DMS 273 treated with DMSO at 0.1 percent for 48 hours (cell line): ENCODE measurements around the gene KRT14.
A peak's percentile ranks its signal among the peaks of the same experiment; 100 is the strongest.
"Not testable (repeated sequence)": the region's sequence is repeated elsewhere in the genome, so short reads cannot be mapped to it uniquely, and the experiment has no call there.

ENCODE experiments used
- DNase-seq: peaks from one replicate; lab custom pipeline; 2025; lab: John Stamatoyannopoulos, UW

The KRT14 gene

GRCh38 chr17:41600318-41600717 lies 13.6 kb upstream of the KRT14 start:
- no peak for DNase-seq

- DNase-seq: no peak
Observed at GRCh38 chr17:41599680-41600079, 13.0 kb upstream of the KRT14 start.

GRCh38 chr17:41595585-41595984 lies 8.9 kb upstream of the KRT14 start:
- DNase-seq: no peak

DNA sequence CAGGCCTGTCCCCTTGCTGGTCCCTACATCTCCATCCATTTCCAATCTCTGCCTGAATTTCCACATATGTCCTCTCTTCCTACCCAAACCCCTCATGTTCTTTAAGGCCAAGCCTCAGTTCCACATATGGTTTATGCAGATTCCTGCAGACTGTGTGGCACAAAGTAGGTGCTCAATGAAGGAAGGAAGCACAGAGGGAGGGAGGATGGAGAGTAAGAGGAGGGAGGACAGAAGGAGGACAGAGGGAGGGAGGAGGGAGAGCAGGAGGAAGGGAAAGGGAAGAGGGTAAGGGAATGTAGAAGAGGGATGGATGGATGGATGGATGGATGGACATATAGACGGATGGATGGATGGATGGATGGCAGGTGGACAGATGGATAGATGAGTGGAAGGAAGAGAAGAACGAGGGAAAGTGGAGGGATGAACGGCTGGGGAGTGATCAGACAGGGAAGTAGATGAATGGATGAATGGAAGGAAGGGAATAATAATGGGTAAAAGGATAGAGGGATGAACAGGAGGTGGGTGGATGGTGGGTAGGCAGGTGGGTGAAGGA lies 7.7 kb upstream of the KRT14 start:
- no peak for DNase-seq

GRCh38 chr17:41593306-41593981 lies 6.7 kb upstream of the KRT14 start:
- no peak for DNase-seq

DNA sequence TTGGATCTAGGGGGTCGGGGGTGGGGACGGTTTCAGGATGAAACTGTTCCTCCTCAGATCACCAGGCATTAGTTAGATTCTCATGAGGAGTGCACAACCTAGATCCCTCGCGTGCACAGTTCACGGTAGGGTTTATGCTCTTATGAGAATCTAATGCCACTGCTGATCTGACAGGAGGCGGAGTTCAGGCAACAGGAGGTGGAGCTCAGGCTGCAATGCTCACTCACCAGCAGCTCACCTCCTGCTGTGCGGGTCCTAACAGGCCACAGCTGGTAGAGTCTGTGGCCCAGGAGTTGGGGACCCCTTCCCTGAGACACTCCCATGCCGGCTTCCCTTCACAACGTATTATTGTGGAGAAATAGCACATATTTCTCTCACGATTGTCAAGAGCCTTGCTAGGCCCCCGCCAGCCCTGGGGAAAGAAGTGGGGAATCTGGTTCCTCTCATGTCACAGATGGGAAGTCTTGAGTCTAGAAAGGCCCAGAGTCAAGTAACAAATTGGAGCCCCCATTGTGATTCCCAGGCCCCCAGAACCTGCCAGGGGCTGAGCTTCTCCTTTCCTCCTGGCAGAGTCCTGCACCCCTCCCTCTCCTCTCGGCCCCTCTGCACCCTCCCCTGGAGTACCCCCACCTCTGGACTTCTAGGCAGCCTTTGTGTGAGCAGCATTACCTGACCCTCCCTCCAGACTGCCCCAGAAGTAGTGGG lies 6.1 kb upstream of the KRT14 start:
- DNase-seq: no peak

GRCh38 chr17:41589301-41589700 lies 2.6 kb upstream of the KRT14 start:
- no peak for DNase-seq

GRCh38 chr17:41588126-41588810 lies 1.6 kb upstream of the KRT14 start:
- DNase-seq: no peak

DNA sequence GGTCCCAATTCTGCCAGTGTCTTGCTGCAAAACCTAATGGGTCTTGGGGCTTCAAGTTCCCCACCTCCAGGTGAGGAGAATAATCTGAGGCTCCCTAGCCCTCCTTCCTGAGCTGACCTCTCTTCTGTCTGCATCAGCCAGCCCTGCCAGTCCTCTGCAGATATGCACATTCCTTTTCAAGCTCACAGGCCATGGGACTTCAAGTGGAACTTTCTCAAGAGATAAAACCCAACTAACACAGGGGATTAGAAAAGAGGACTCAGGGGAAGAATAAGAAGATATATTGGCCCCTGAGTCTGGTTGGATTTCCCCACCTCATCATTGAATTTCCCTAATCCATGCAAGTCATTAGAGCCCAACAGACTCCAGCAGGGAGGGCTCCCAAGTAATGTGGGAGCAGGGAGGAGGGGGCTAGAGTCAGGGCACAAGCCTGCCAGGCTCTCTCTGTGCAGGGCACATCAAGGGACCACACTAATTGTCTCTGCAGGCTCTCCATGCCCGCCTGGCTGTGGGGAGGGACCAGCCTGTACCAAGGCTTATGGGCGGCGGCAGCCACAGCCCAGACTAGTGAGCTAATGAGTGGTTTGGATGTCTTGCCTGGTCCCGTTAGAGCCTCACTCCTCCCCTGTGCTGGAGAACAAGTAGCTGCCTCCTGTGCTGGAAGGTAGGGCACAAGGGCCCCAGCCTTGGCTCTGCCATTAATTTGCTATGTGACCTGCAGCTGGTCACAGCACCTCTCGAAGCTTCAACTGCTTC lies 1.2 kb downstream of the KRT14 start:
- DNase-seq: no peak

- not testable (repeated sequence) for DNase-seq
Observed at GRCh38 chr17:41584331-41584927, 2.3 kb downstream of the KRT14 start.

- no peak for DNase-seq
Observed at GRCh38 chr17:41583137-41584127, 3.3 kb downstream of the KRT14 start.

DNA sequence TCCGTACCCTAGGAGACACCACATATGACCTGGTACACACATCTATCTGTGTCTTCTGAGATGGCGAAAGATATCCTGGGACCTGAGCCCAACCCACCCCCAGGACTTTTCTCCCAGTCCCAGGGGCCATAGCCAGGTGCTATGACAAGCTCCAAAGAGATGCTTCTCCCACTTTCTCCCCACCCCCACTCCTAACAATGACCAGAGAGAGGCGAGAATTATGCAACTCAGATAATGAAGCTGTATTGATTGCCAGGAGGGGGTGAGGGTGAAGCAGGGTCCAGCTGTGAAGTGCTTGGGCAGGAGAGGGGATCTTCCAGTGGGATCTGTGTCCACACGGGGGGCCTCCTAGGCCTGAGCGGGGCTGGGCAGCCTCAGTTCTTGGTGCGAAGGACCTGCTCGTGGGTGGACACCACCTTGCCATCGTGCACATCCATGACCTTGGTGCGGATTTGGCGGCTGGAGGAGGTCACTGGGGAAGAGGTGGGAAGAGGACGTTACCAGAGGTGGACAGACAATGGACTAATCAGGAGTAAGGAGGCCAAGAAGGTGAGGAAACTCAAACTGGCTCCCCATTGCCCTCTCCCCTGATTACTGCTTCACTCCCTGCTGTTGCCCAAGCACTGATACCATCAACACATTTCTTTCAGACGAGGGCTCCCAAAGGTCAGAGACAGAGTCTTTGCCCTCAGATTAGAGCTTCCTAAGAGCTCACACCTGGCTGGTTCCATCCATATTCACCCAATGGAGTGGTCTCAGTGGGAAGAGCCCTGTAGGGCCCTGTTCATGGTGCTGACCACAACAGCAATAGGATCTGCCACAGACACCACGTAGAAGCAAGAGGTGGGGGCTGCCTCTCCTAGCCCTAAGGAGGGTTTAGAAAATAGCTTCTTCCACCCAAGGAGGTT lies 4.4 kb downstream of the KRT14 start:
- DNase-seq: not testable (repeated sequence)

GRCh38 chr17:41581366-41582060 lies 5.2 kb downstream of the KRT14 start:
- DNase-seq: no peak

- DNase-seq: no peak
Observed at GRCh38 chr17:41580687-41581365, 5.9 kb downstream of the KRT14 start.

GRCh38 chr17:41580244-41580575 lies 6.5 kb downstream of the KRT14 start:
- no peak for DNase-seq

- DNase-seq: peak; percentile 44
Observed at GRCh38 chr17:41579484-41580243, 7.0 kb downstream of the KRT14 start.

- DNase-seq: no peak
Observed at GRCh38 chr17:41578971-41579370, 7.7 kb downstream of the KRT14 start.

GRCh38 chr17:41578538-41578937 lies 8.2 kb downstream of the KRT14 start:
- DNase-seq: no peak
